K562 (cell line): ENCODE measurements around the gene JAKMIP1.

Experiments used
- BDP1 ChIP-seq: IDR thresholded peaks from 3 replicates; pipeline ENCODE4 v1.6.1; 2011; ENCODE audit not compliant: insufficient read length, insufficient read depth
- BMI1 ChIP-seq: fragments of 150-350 bp; IDR thresholded peaks from 2 replicates; pipeline ENCODE4 v1.6.1; 2014; ENCODE audit warnings: low read length
- CTCF ChIP-seq, 3 experiments: IDR thresholded peaks in 2 of 3; conservative IDR thresholded peaks in 1 of 3; 2 replicates each; pipeline ENCODE4 v1.5.1; 2011 to 2012; ENCODE audit warnings: low read length in 3 of 3, mild to moderate bottlenecking in 3 of 3, control low read depth in 2 of 3, improper control_type of control experiment in 1 of 3, inconsistent platforms in 1 of 3, low read depth in 1 of 3, mixed read lengths in 1 of 3, moderate library complexity in 1 of 3; ENCODE audit not compliant: insufficient read depth in 2 of 3
- EP300 ChIP-seq: IDR thresholded peaks from 2 replicates; pipeline ENCODE4 v1.6.1; 2012; ENCODE audit warnings: low read length, improper control_type of control experiment
- L3MBTL2 ChIP-seq: fragments of 450-650 bp; IDR thresholded peaks from 2 replicates; pipeline ENCODE4 v1.6.1; 2016; ENCODE audit warnings: mild to moderate bottlenecking, moderate library complexity
- NKRF ChIP-seq: fragments of 450-650 bp; IDR thresholded peaks from 2 replicates; pipeline ENCODE4 v1.6.1; 2016; ENCODE audit warnings: borderline replicate concordance
- POLR2A ChIP-seq: fragments of 450-650 bp; conservative IDR thresholded peaks from 2 replicates; pipeline ENCODE4 v1.6.1; 2016
- POLR2AphosphoS2 ChIP-seq: IDR thresholded peaks from 2 replicates; pipeline ENCODE4 v1.6.1; 2012; ENCODE audit warnings: low read length, improper control_type of control experiment
- RAD51 ChIP-seq: fragments of 450-650 bp; IDR thresholded peaks from 2 replicates; pipeline ENCODE4 v1.7.1; 2016; ENCODE audit warnings: low read depth, mild to moderate bottlenecking, borderline replicate concordance
- RB1 ChIP-seq: fragments of 450-650 bp; IDR thresholded peaks from 2 replicates; pipeline ENCODE4 v1.6.1; 2017; ENCODE audit warnings: low read depth, mild to moderate bottlenecking
- ZNF23 ChIP-seq: fragments of 250-450 bp; sonication (Bioruptor Pico); IDR thresholded peaks from 2 replicates; pipeline ENCODE4 v1.4.0; 2020; ENCODE audit warnings: mild to moderate bottlenecking
- ZNF830 ChIP-seq: fragments of 250-450 bp; sonication (Bioruptor Pico); IDR thresholded peaks from 2 replicates; pipeline ENCODE4 v1.5.0; 2021; ENCODE audit warnings: mild to moderate bottlenecking

GRCh38 chr4:6058531-6059374 is 141.6 kb downstream of the JAKMIP1 start:
- no peak for TF ChIP-seq POLR2AphosphoS2
- TF ChIP-seq CTCF (IDR thresholded peaks at IDR 0.05 in 2 of 3, conservative IDR thresholded peaks at IDR 0.05 in 1 of 3; ENCODE audit: insufficient read depth in 2 of 3, low read depth in 1 of 3, low read length in 3 of 3) = no peak
- no peak for TF ChIP-seq POLR2A
- TF ChIP-seq NKRF = no peak
- no peak for TF ChIP-seq ZNF830 (CRISPR knock-in tag)
- TF ChIP-seq BMI1 = no peak
- TF ChIP-seq L3MBTL2 = no peak
- TF ChIP-seq RB1 = no peak
- TF ChIP-seq RAD51 = no peak
- no peak for TF ChIP-seq EP300
- no peak for TF ChIP-seq ZNF23 (CRISPR knock-in tag)
- no peak for TF ChIP-seq BDP1
